Measurements from ENCODE around the gene PCNT.

- TF ChIP-seq CTCF (IDR thresholded peaks at IDR 0.05; ENCODE audit: insufficient read depth, low read length) = no peak
- no peak for TF ChIP-seq GABPA (IDR thresholded peaks at IDR 0.05; ENCODE audit: low read depth)
- no peak for TF ChIP-seq REST (IDR thresholded peaks at IDR 0.05; ENCODE audit: insufficient replicate concordance, low read depth)
- no peak for TF ChIP-seq POLR2AphosphoS5 (IDR thresholded peaks at IDR 0.05; ENCODE audit: low read depth)
Measured at GRCh38 chr21:46442938-46443337, 119.0 kb downstream of the PCNT start.
